H1 (cell line): ENCODE results near the gene LIN28B. TPM values are rescaled to one million over a fixed set of nuclear protein-coding genes. Genes with fewer than 3 reads are reported as not detected.

Experiments used
- CTCF ChIA-PET: fragments of 300-600 bp; sonication (Branson Sonifier 250); formaldehyde crosslinking; loops from one replicate; lab custom pipeline; 2021; ENCODE audit not compliant: partially characterized antibody; lab: Charles Lee
- POLR2A ChIA-PET: fragments of 300-600 bp; sonication (Branson Sonifier 250); formaldehyde crosslinking; loops from one replicate; lab custom pipeline; 2021; ENCODE audit warnings: inconsistent platforms; ENCODE audit not compliant: partially characterized antibody; lab: Charles Lee
- DNase-seq, 2 experiments: peaks; one replicate each; pipeline versions ENCODE4 v3.0.0 to v3.0.0-alpha.2; 2010 to 2022; ENCODE audit warnings: low spot score in 2 of 2, low read depth in 1 of 2, mixed read lengths in 1 of 2
- FAIRE-seq: peaks from 2 replicates; lab custom pipeline; 2011; peaks lifted over from hg19 to GRCh38; lab: Jason Lieb, UNC
- H2AFZ ChIP-seq: 2 replicates; pipeline ENCODE4 v1.8.1; 2012; ENCODE audit warnings: low read length, inconsistent platforms
- H2AK5ac ChIP-seq: 2 replicates; pipeline ENCODE4 v1.6.1; 2013; ENCODE audit warnings: low read depth, low read length
- H2BK120ac ChIP-seq: replicated peaks from 2 replicates; pipeline ENCODE3; 2013; ENCODE audit warnings: low read depth, low read length, inconsistent platforms
- H2BK12ac ChIP-seq: 2 replicates; pipeline ENCODE4 v1.6.1; 2013; ENCODE audit warnings: low read depth, low read length
- H2BK15ac ChIP-seq: 2 replicates; pipeline ENCODE4 v1.6.1; 2013; ENCODE audit warnings: low read length
- H2BK20ac ChIP-seq: 2 replicates; pipeline ENCODE4 v1.6.1; 2013; ENCODE audit warnings: low read length
- H2BK5ac ChIP-seq: 2 replicates; pipeline ENCODE4 v1.6.1; 2013; ENCODE audit warnings: low read depth, low read length
- H3K14ac ChIP-seq: 2 replicates; pipeline ENCODE4 v1.6.1; 2013; ENCODE audit warnings: inconsistent platforms; ENCODE audit not compliant: insufficient read length
- H3K18ac ChIP-seq: 2 replicates; pipeline ENCODE4 v1.6.1; 2013; ENCODE audit warnings: low read length; ENCODE audit errors: extremely low read depth
- H3K23ac ChIP-seq: 2 replicates; pipeline ENCODE4 v1.6.1; 2013; ENCODE audit warnings: inconsistent platforms; ENCODE audit not compliant: insufficient read length
- H3K23me2 ChIP-seq: 2 replicates; pipeline ENCODE4 v1.6.1; 2013; ENCODE audit warnings: low read depth, low read length
- H3K27ac ChIP-seq: 2 replicates; pipeline ENCODE4 v1.6.1; 2011; ENCODE audit warnings: low read depth, low read length, inconsistent platforms
- H3K27me3 ChIP-seq, 4 experiments: replicated peaks in 1 of 4; 1 replicate in 1 of 4; 2 replicates in 3 of 4; pipeline versions ENCODE4 v1.6.1 to v1.8.1; 2011 to 2013; ENCODE audit warnings: low read length in 3 of 4, mild to moderate bottlenecking in 3 of 4, inconsistent platforms in 2 of 4, mixed read lengths in 2 of 4, moderate library complexity in 1 of 4; ENCODE audit not compliant: control insufficient read depth in 3 of 4, insufficient read depth in 3 of 4; ENCODE audit errors: extremely low read depth in 1 of 4
- H3K36me3 ChIP-seq, 4 experiments: 2 replicates each; pipeline versions ENCODE4 v1.6.1 to v1.8.1; 2011 to 2013; ENCODE audit warnings: mild to moderate bottlenecking in 4 of 4, low read length in 3 of 4, moderate library complexity in 2 of 4, control low read depth in 1 of 4, inconsistent platforms in 1 of 4; ENCODE audit not compliant: insufficient read depth in 4 of 4, control insufficient read depth in 2 of 4
- H3K4ac ChIP-seq: replicated peaks from 2 replicates; pipeline ENCODE3; 2013; ENCODE audit warnings: low read length, low read depth, mixed read lengths, inconsistent platforms; ENCODE audit not compliant: insufficient read length
- H3K4me1 ChIP-seq, 4 experiments: replicated peaks in 1 of 4; 1 replicate in 1 of 4; 2 replicates in 3 of 4; pipeline versions ENCODE4 v1.6.1 to v1.8.1; 2011 to 2013; ENCODE audit warnings: low read length in 3 of 4, inconsistent platforms in 2 of 4, mixed read lengths in 1 of 4; ENCODE audit not compliant: insufficient read depth in 4 of 4, control insufficient read depth in 3 of 4
- H3K4me2 ChIP-seq, 2 experiments: 2 replicates each; pipeline versions ENCODE4 v1.6.1 to v1.8.1; 2011 to 2013; ENCODE audit warnings: low read depth in 2 of 2, low read length in 2 of 2, control low read depth in 1 of 2, inconsistent platforms in 1 of 2, mild to moderate bottlenecking in 1 of 2; ENCODE audit not compliant: insufficient read depth in 1 of 2
- H3K4me3 ChIP-seq, 4 experiments: fragments of 200-600, 300-600 bp in 1 of 4; sonication (generic), shearing (Covaris generic), sonication (Bioruptor Twin) in 1 of 4; 2 replicates each; pipeline versions ENCODE4 v1.5.1 to v1.8.1; 2011 to 2016; ENCODE audit warnings: low read length in 4 of 4, low read depth in 3 of 4, control low read depth in 2 of 4, inconsistent platforms in 2 of 4, mild to moderate bottlenecking in 2 of 4, mixed read lengths in 1 of 4, moderate library complexity in 1 of 4; ENCODE audit not compliant: insufficient read depth in 2 of 4; ENCODE audit errors: extremely low read depth in 1 of 4
- H3K56ac ChIP-seq: replicated peaks from 2 replicates; pipeline ENCODE3; 2013; ENCODE audit warnings: low read depth, mild to moderate bottlenecking, mixed read lengths, low read length, inconsistent platforms; ENCODE audit not compliant: insufficient read length
- H3K79me1 ChIP-seq: 2 replicates; pipeline ENCODE4 v1.6.1; 2013; ENCODE audit warnings: low read depth, low read length, control low read depth
- H3K79me2 ChIP-seq, 2 experiments: 2 replicates each; pipeline versions ENCODE4 v1.6.1 to v1.8.1; 2012 to 2013; ENCODE audit warnings: low read length in 2 of 2, mild to moderate bottlenecking in 2 of 2, inconsistent platforms in 1 of 2; ENCODE audit not compliant: insufficient read depth in 2 of 2, control insufficient read depth in 1 of 2
- H3K9ac ChIP-seq, 4 experiments: replicated peaks in 1 of 4; 1 replicate in 1 of 4; 2 replicates in 3 of 4; pipeline versions ENCODE4 v1.6.1 to v1.8.1; 2011 to 2013; ENCODE audit warnings: low read depth in 3 of 4, low read length in 3 of 4, control low read depth in 2 of 4, mild to moderate bottlenecking in 2 of 4, moderate library complexity in 2 of 4, inconsistent platforms in 1 of 4; ENCODE audit errors: extremely low read depth in 1 of 4
- H3K9me3 ChIP-seq, 2 experiments: 2 replicates each; pipeline versions ENCODE4 v1.6.1 to v1.8.1; 2012 to 2013; ENCODE audit warnings: mild to moderate bottlenecking in 2 of 2, moderate library complexity in 2 of 2, control low read depth in 1 of 2, inconsistent platforms in 1 of 2, low read depth in 1 of 2, low read length in 1 of 2, mixed read lengths in 1 of 2; ENCODE audit not compliant: insufficient read depth in 2 of 2
- H4K20me1 ChIP-seq, 2 experiments: replicated peaks in 1 of 2; 2 replicates each; pipeline versions ENCODE3 to v1.8.1; 2011 to 2013; ENCODE audit warnings: inconsistent platforms in 2 of 2, low read length in 2 of 2, mild to moderate bottlenecking in 1 of 2; ENCODE audit not compliant: insufficient read depth in 2 of 2, control insufficient read depth in 1 of 2
- H4K5ac ChIP-seq: 2 replicates; pipeline ENCODE4 v1.6.1; 2013; ENCODE audit warnings: low read length, low read depth, mixed read lengths, inconsistent platforms; ENCODE audit not compliant: insufficient read length
- H4K8ac ChIP-seq: 2 replicates; pipeline ENCODE4 v1.8.0; 2013; ENCODE audit warnings: mild to moderate bottlenecking, moderate library complexity, low read length, inconsistent platforms; ENCODE audit not compliant: insufficient read depth; ENCODE audit errors: extremely low read depth
- H4K91ac ChIP-seq: replicated peaks from 2 replicates; pipeline ENCODE3; 2013; ENCODE audit warnings: low read length, mixed read lengths, inconsistent platforms; ENCODE audit not compliant: insufficient read length
- RFX5 ChIP-seq: IDR thresholded peaks from 2 replicates; pipeline ENCODE4 v1.6.1; 2011; ENCODE audit warnings: low read depth, low read length, improper control_type of control experiment, borderline replicate concordance
- WGBS, 2 experiments: shearing (Covaris generic) in 1 of 2; methylation state at CpG; one replicate each; pipeline versions ENCODE4 v1.1.6 to v1.1.7; 2013 to 2015; ENCODE audit warnings: low lambda C conversion rate in 2 of 2, mixed read lengths in 2 of 2, inconsistent platforms in 1 of 2, low coverage in 1 of 2, missing lambda C conversion rate in 1 of 2; ENCODE audit not compliant: insufficient replicate concordance in 2 of 2, insufficient coverage in 1 of 2, insufficient read length in 1 of 2; ENCODE audit errors: extremely low coverage in 1 of 2, missing lambda C conversion rate in 1 of 2; 5-methylcytosine and 5-hydroxymethylcytosine counted together
- polyA plus RNA-seq, 7 experiments: library from polyadenylated mRNA; depleted of rRNA in 3 of 7; stranded (reverse) in 5 of 7; unstranded in 2 of 7; fragments of >200 nt in 5 of 7; fragments of 200-250 nt in 2 of 7; gene quantifications; 1 replicate in 5 of 7; 2 replicates in 1 of 7; 4 replicates in 1 of 7; pipeline versions ENCODE4 v1.2.1 to v1.2.3, GENCODE V29; 2011 to 2013; ENCODE audit warnings: missing spikeins in 2 of 7, mixed read lengths in 2 of 7
- total RNA-seq: library from RNA; stranded (reverse); fragmentation: NEBNext Ultra II Directional; extraction: Animal tissue kit (Norgen Biotek cat#: 25700); gene quantifications from 2 replicates; pipeline ENCODE4 v1.2.1, GENCODE V29; 2021

Gene LIN28B
- total and polyA plus RNA-seq, 2 of the 8 experiments (the other 6 are each of a cell fraction or from before 2014, with no cell fraction given): 27.4 to 94.7 TPM

DNA sequence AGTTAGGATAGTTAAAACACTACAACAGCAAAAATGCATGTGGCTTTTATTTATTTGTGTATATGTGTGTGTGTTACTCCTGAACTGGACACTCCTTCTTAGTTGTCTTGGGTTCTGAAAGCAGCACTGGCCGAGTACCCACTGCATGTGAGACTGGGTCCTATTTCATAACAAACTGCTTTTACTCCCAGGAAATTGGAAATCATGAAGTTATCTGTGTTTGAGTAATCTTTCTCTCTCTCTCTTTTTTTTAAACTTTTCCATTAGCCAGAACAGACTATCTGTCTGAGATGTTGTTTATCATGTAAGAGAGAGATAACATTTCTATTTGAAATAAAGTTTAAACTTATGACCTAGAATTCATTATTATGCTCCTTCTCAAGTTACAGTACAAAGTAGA is 110.4 kb downstream of the LIN28B start:
- H4K8ac ChIP-seq: no peak overlapping the region
- H3K4me3 ChIP-seq: no peak overlapping the region
- no peak overlapping the region for H3K14ac ChIP-seq
- H3K4me1 ChIP-seq: no peaks in the 10 kb centered on the region
- H4K20me1 ChIP-seq: peaks cover 3 to 4% of the 10 kb centered on the region in 2 experiments
- no peak overlapping the region for H3K9ac ChIP-seq
- no peak overlapping the region for H3K4ac ChIP-seq
- CTCF ChIA-PET: interaction anchor here (1.2 to 3.4 kb wide), 2 partner anchors 10 to 20 kb away, joined by 3 to 12 read pairs; no protein-coding TSS in a partner anchor
- H2BK12ac ChIP-seq: no peak overlapping the region
- H3K18ac ChIP-seq: no peak overlapping the region
- H2BK120ac ChIP-seq: no peak overlapping the region
- no peak overlapping the region for H3K23ac ChIP-seq
- H3K79me2 ChIP-seq: peaks cover 0 to 55% of the 10 kb centered on the region in 2 experiments; a peak in 2 of 4 replicates
- no peaks in the 10 kb centered on the region for H3K9me3 ChIP-seq
- no peak for FAIRE-seq
- H2AFZ ChIP-seq: no peak overlapping the region
- H3K56ac ChIP-seq: no peak overlapping the region
- no peak overlapping the region for H4K91ac ChIP-seq
- no peak overlapping the region for H3K4me2 ChIP-seq
- H4K5ac ChIP-seq: no peak overlapping the region
- H3K36me3 ChIP-seq: no peaks in the 10 kb centered on the region; a peak in 1 of 8 replicates
- 83% methylated on average over 1 of the region's 1 CpG; no CpG with 5 or more reads in 1 of the 2 experiments for WGBS, 2 experiments
- no peaks in the 10 kb centered on the region; the same call in 1 of the 2 replicates for H3K79me1 ChIP-seq
- no peaks in the 10 kb centered on the region; the same call in 1 of the 2 replicates for H3K23me2 ChIP-seq
- no peak overlapping the region for H2BK20ac ChIP-seq
- no peak overlapping the region for H2BK15ac ChIP-seq
- H2AK5ac ChIP-seq: no peak overlapping the region
- POLR2A ChIA-PET: no interaction called here
- H2BK5ac ChIP-seq: no peak overlapping the region
- TF ChIP-seq RFX5: no peak
- TF ChIP-seq, all 59 proteins: peak for 0
- DNase-seq: no peak
- no peak overlapping the region for H3K27ac ChIP-seq
- no peaks in the 10 kb centered on the region for H3K27me3 ChIP-seq
